ENCODE measurements around the gene OLFM3. TPM values are rescaled to one million over a fixed set of nuclear protein-coding genes. Genes with fewer than 3 reads are reported as not detected.

Gene OLFM3
- total RNA-seq, 2 experiments from 2014 or later = not detected

- Mint-ChIP-seq H3K36me3 (ENCODE audit: low read depth) (no peaks in the 10 kb centered on the region), H3K27ac (no peak overlapping the region), H3K9me3 (no peaks in the 10 kb centered on the region), H3K4me1 (ENCODE audit: low read depth) (no peaks in the 10 kb centered on the region), H3K4me3 (no peak overlapping the region), H3K27me3 (no peaks in the 10 kb centered on the region)
- TF ChIP-seq, protein P1, sequence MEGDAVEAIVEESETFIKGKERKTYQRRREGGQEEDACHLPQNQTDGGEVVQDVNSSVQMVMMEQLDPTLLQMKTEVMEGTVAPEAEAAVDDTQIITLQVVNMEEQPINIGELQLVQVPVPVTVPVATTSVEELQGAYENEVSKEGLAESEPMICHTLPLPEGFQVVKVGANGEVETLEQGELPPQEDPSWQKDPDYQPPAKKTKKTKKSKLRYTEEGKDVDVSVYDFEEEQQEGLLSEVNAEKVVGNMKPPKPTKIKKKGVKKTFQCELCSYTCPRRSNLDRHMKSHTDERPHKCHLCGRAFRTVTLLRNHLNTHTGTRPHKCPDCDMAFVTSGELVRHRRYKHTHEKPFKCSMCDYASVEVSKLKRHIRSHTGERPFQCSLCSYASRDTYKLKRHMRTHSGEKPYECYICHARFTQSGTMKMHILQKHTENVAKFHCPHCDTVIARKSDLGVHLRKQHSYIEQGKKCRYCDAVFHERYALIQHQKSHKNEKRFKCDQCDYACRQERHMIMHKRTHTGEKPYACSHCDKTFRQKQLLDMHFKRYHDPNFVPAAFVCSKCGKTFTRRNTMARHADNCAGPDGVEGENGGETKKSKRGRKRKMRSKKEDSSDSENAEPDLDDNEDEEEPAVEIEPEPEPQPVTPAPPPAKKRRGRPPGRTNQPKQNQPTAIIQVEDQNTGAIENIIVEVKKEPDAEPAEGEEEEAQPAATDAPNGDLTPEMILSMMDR (IDR thresholded peaks at IDR 0.05) = no peak
- no peak for DNase-seq
- intact Hi-C loops (cut with micrococcal nuclease) = no loop called here
- ChIA-PET POLR2A (no interaction called here), CTCF (no interaction called here)
- ATAC-seq = no peak
Observed at GRCh38 chr1:101977266-101977665, 19.5 kb downstream of the OLFM3 start.

DNA sequence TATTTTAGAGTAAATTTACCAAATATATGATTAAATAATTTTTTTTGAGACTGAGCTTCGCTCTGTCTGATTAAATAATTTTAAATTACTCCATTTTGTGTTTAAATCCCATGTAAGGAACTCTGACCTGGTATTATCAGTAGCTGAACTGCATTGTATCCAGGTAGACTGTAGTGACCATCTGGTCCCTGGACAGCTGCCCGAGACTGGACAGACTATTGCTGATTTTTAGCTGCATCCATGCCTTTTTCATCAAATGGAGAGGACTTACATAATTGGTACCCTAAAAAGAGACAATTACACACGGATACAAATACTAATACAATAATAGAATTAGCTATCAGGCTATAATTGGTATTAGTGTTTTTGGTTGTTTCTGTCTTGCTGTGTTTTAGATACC is 20.6 kb downstream of the OLFM3 start:
- no peaks in the 10 kb centered on the region for H3K9me3 Mint-ChIP-seq
- TF ChIP-seq, protein P1 (IDR thresholded peaks at IDR 0.05) = no peak
- POLR2A ChIA-PET = no interaction called here

GRCh38 chr1:101975371-101975770 is 21.4 kb downstream of the OLFM3 start:
- POLR2A ChIA-PET = no interaction called here
- Mint-ChIP-seq H3K27ac (no peak overlapping the region), H3K27me3 (no peaks in the 10 kb centered on the region), H3K4me1 (ENCODE audit: low read depth) (no peaks in the 10 kb centered on the region), H3K9me3 (no peaks in the 10 kb centered on the region), H3K4me3 (no peak overlapping the region), H3K36me3 (ENCODE audit: low read depth) (no peaks in the 10 kb centered on the region)
- intact Hi-C loops (cut with micrococcal nuclease) = no loop called here
- TF ChIP-seq, protein P1 (IDR thresholded peaks at IDR 0.05) = no peak
- ATAC-seq (no peak), DNase-seq (no peak)
- CTCF ChIA-PET = no interaction called here

More for the DNA sequence above, 20.6 kb downstream of the OLFM3 start:
- Mint-ChIP-seq H3K27me3 (no peaks in the 10 kb centered on the region), H3K27ac (no peak overlapping the region), H3K4me3 (no peak overlapping the region), H3K36me3 (ENCODE audit: low read depth) (no peaks in the 10 kb centered on the region), H3K4me1 (ENCODE audit: low read depth) (no peaks in the 10 kb centered on the region)
- CTCF ChIA-PET = no interaction called here
- DNase-seq = no peak
- no peak for ATAC-seq
- intact Hi-C loops (cut with micrococcal nuclease) = no loop called here

- no peak for ATAC-seq
- Mint-ChIP-seq H3K36me3 (ENCODE audit: low read depth) (no peaks in the 10 kb centered on the region), H3K27me3 (no peaks in the 10 kb centered on the region), H3K4me3 (no peak overlapping the region), H3K9me3 (no peaks in the 10 kb centered on the region), H3K27ac (no peak overlapping the region), H3K4me1 (ENCODE audit: low read depth) (no peaks in the 10 kb centered on the region)
- intact Hi-C loops (cut with micrococcal nuclease) = no loop called here
- DNase-seq = no peak
- TF ChIP-seq, protein P1 (IDR thresholded peaks at IDR 0.05) = no peak
- CTCF ChIA-PET = no interaction called here
- POLR2A ChIA-PET = no interaction called here
Observed at GRCh38 chr1:101974599-101975274, 22.0 kb downstream of the OLFM3 start.

DNA sequence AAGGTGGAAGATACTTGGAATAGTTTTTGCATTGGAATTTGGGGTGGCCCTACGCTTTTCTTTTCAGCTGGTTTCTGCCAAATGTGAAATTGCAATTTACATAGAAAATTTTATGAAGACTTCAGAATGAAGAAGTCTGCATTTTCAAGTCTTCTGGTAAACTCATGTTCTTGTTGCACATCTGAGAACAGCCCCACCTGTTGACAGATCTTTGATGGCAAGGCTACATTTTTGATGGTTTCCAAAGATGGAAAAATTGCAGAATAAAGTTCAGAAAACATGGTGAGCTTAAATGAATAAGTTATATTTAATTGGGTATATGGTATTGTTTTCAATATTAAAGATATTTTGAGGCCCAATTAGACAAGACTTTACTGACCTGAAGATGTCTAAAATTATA is 25.4 kb downstream of the OLFM3 start:
- no peak overlapping the region for H3K27ac Mint-ChIP-seq
- no peaks in the 10 kb centered on the region for H3K4me1 Mint-ChIP-seq (ENCODE audit: low read depth)
- ATAC-seq (no peak), DNase-seq (no peak)
- H3K36me3 Mint-ChIP-seq (ENCODE audit: low read depth) = no peaks in the 10 kb centered on the region
- H3K4me3 Mint-ChIP-seq = no peak overlapping the region
- no peaks in the 10 kb centered on the region for H3K9me3 Mint-ChIP-seq
- H3K27me3 Mint-ChIP-seq = no peaks in the 10 kb centered on the region
- ChIA-PET POLR2A (no interaction called here), CTCF (no interaction called here)
- intact Hi-C loops (cut with micrococcal nuclease) = no loop called here
- TF ChIP-seq, protein P1 (IDR thresholded peaks at IDR 0.05) = no peak

All from activated CD8-positive, alpha-beta T cell treated with anti-CD3 and anti-CD28 coated beads for 36 hours (primary cell).